T-cell (primary cell): ENCODE measurements around the gene HBG2. TPM values are rescaled to one million over a fixed set of nuclear protein-coding genes. Genes with fewer than 3 reads are reported as not detected.

Experiments used
- ATAC-seq, 4 experiments: fragments of 200-7000 bp in 3 of 4; fragments of 150-1000 bp in 1 of 4; cut with Tn5 transposase; replicated peaks in 1 of 4; 1 replicate in 3 of 4; 2 replicates in 1 of 4; pipeline ENCODE4 v1.10.0; 2021; ENCODE audit warnings: moderate library complexity in 3 of 4, mild to moderate bottlenecking in 2 of 4, moderate number of reproducible peaks in 1 of 4
- CTCF ChIA-PET, 2 donors: fragments of 300-600 bp; sonication (Branson Sonifier 250); formaldehyde crosslinking; loops; one replicate each; lab custom pipeline; 2022; ENCODE audit warnings: antibody characterized with exemption in 2 of 2; lab: Charles Lee
- POLR2A ChIA-PET, 2 donors: fragments of 300-600 bp; sonication (Branson Sonifier 250); formaldehyde crosslinking; loops; one replicate each; lab custom pipeline; 2022; ENCODE audit warnings: antibody characterized with exemption in 2 of 2; lab: Charles Lee
- DNase-seq, 35 experiments: peaks; one replicate each; pipeline versions ENCODE4 v3.0.0 to v3.0.0-alpha.2; 2013 to 2023
- H3K27ac ChIP-seq: one replicate; pipeline ENCODE4 v1.5.1; 2013; ENCODE audit warnings: low read length
- H3K27me3 ChIP-seq, 2 experiments: replicated peaks in 1 of 2; 1 replicate in 1 of 2; 2 replicates in 1 of 2; pipeline versions ENCODE4 v1.6.1 to v1.7.0; 2013; ENCODE audit warnings: low read length in 1 of 2, mixed read lengths in 1 of 2; ENCODE audit not compliant: control insufficient read depth in 2 of 2, insufficient read depth in 2 of 2; ENCODE audit errors: extremely low read depth in 1 of 2
- H3K36me3 ChIP-seq, 2 donors: 1 replicate in 1 of 2; 2 replicates in 1 of 2; pipeline versions ENCODE4 v1.6.1 to v1.7.0; 2013; ENCODE audit warnings: low read length in 1 of 2; ENCODE audit not compliant: control insufficient read depth in 2 of 2, insufficient read depth in 1 of 2; ENCODE audit errors: extremely low read depth in 1 of 2
- H3K4me1 ChIP-seq, 2 experiments: 1 replicate in 1 of 2; 2 replicates in 1 of 2; pipeline versions ENCODE4 v1.6.1 to v1.7.0; 2013; ENCODE audit warnings: low read length in 2 of 2, mixed read lengths in 1 of 2; ENCODE audit not compliant: insufficient read depth in 2 of 2, control insufficient read depth in 1 of 2; ENCODE audit errors: extremely low read depth in 1 of 2
- H3K4me3 ChIP-seq, 2 donors: 1 replicate in 1 of 2; 2 replicates in 1 of 2; pipeline versions ENCODE4 v1.5.1 to v1.7.0; 2013; ENCODE audit warnings: mild to moderate bottlenecking in 2 of 2, low read length in 1 of 2, moderate library complexity in 1 of 2; ENCODE audit not compliant: control insufficient read depth in 1 of 2; ENCODE audit errors: extremely low read depth in 1 of 2
- H3K9me3 ChIP-seq: 2 replicates; pipeline ENCODE4 v1.7.0; 2013
- H3K27ac Mint-ChIP-seq, 2 donors: one replicate each; pipeline ENCODE4 v1.8.0; 2020 to 2021; ENCODE audit warnings: mild to moderate bottlenecking in 2 of 2, mixed read lengths in 2 of 2
- H3K27me3 Mint-ChIP-seq, 2 donors: one replicate each; pipeline ENCODE4 v1.8.0; 2021 to 2022; ENCODE audit warnings: mixed read lengths in 2 of 2
- H3K36me3 Mint-ChIP-seq: one replicate; pipeline ENCODE4 v1.8.0; 2021; ENCODE audit warnings: mixed read lengths
- H3K4me1 Mint-ChIP-seq, 3 donors: one replicate each; pipeline ENCODE4 v1.8.0; 2020 to 2022; ENCODE audit warnings: mixed read lengths in 3 of 3, mild to moderate bottlenecking in 1 of 3
- H3K4me3 Mint-ChIP-seq, 3 donors: one replicate each; pipeline ENCODE4 v1.8.0; 2020 to 2022; ENCODE audit warnings: mild to moderate bottlenecking in 3 of 3, mixed read lengths in 3 of 3, moderate library complexity in 3 of 3
- H3K9me3 Mint-ChIP-seq, 3 donors: one replicate each; pipeline ENCODE4 v1.8.0; 2020 to 2022; ENCODE audit warnings: mixed read lengths in 3 of 3
- WGBS: methylation state at CpG from one replicate; pipeline ENCODE4 v1.1.5; 2013; ENCODE audit warnings: missing lambda C conversion rate; ENCODE audit not compliant: insufficient coverage; 5-methylcytosine and 5-hydroxymethylcytosine counted together
- total RNA-seq, 35 experiments: library from RNA in 6 of 35; stranded (reverse) in 6 of 35; fragments of 120-200 nt in 1 of 35; gene quantifications; one replicate each; pipeline versions ENCODE4 v1.2.1 to v1.2.4 and lab custom pipeline; 2013 to 2026

Gene HBG2
- total RNA-seq, 5 donors from 2014 or later (not counting 1 experiment from before 2014, with no cell fraction given), result 5.8 to 13.4 (median 8.2) TPM; not detected in 2

GRCh38 chr11:5283882-5284281, 29.3 kb upstream of the HBG2 start:
- Histone ChIP-seq H3K27me3 (no peaks in the 10 kb centered on the region), H3K9me3 (no peaks in the 10 kb centered on the region), H3K4me1 (no peaks in the 10 kb centered on the region), H3K27ac (no peak overlapping the region), H3K4me3 (no peak overlapping the region), H3K36me3 (no peaks in the 10 kb centered on the region)
- 33% methylated on average over 1 of the region's 1 CpG for WGBS
- CTCF ChIA-PET, result no interaction called here
- POLR2A ChIA-PET, result no interaction called here
- Mint-ChIP-seq H3K4me3 (no peak overlapping the region), H3K9me3 (no peaks in the 10 kb centered on the region), H3K36me3 (no peaks in the 10 kb centered on the region), H3K27me3 (peaks cover 1 to 4% of the 10 kb centered on the region in 2 donors), H3K4me1 (no peaks in the 10 kb centered on the region), H3K27ac (no peak overlapping the region)
- DNase-seq (no peak), ATAC-seq (no peak)

DNA sequence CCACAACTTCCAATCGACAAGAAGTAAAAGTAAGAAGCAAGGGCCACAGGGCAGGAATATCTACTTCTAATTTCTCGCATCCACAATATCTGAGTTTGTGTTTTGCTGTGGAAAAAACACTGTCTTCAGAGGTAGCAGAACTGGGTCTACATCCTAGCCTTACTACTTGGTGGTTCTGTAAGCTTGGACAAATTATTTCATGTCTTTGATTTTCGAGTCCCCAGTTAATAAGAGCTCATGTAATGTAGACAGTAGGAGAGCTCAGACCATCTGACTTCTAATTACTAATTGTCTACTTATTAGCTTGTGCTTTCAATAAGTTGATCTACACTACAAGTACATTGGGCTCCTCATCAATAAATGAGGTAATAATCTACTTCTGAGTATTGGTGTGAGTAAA, 28.5 kb upstream of the HBG2 start:
- POLR2A ChIA-PET, result no interaction called here
- ATAC-seq (no peak), DNase-seq (no peak)
- WGBS, result no CpG with 5 or more reads among the region's 3 CpGs
- no peaks in the 10 kb centered on the region for H3K27me3 ChIP-seq
- no peaks in the 10 kb centered on the region for H3K36me3 Mint-ChIP-seq
- no peaks in the 10 kb centered on the region for H3K36me3 ChIP-seq
- H3K4me3 ChIP-seq, result no peak overlapping the region
- no peaks in the 10 kb centered on the region for H3K9me3 ChIP-seq
- no peak overlapping the region for H3K27ac Mint-ChIP-seq
- H3K27ac ChIP-seq, result no peak overlapping the region
- CTCF ChIA-PET, result interaction anchor here in 1 of 2 donors (0.5 kb wide), 1 partner anchor 50 kb away, joined by 3 read pairs; no protein-coding TSS in a partner anchor
- no peaks in the 10 kb centered on the region for H3K4me1 ChIP-seq
- H3K9me3 Mint-ChIP-seq, result no peaks in the 10 kb centered on the region
- H3K27me3 Mint-ChIP-seq, result peaks cover 1 to 4% of the 10 kb centered on the region in 2 donors
- no peak overlapping the region for H3K4me3 Mint-ChIP-seq
- no peaks in the 10 kb centered on the region for H3K4me1 Mint-ChIP-seq

DNA sequence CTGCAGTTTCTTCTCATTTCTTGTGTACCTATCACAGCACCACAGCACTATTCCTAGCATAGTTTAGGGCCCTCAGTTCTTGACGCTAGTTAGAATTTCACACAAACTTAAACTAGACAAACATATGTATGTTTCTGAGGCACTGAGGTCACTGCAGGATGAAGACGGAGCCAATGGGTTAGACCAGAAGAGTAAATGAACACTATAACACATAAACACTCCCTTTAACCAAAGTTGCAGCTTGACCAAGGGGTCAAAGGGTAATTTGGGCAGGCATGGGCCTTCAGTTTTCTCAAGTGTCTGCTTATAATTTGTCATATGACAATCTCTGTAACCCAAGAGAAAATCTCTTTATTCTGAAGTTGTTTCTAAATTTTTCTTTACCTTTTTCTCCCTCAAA, 28.0 kb upstream of the HBG2 start:
- H3K4me1 ChIP-seq, result no peaks in the 10 kb centered on the region
- no peak for DNase-seq
- no peak overlapping the region for H3K4me3 ChIP-seq
- Mint-ChIP-seq H3K4me3 (no peak overlapping the region), H3K9me3 (no peaks in the 10 kb centered on the region), H3K27ac (no peak overlapping the region), H3K4me1 (no peaks in the 10 kb centered on the region), H3K27me3 (peaks cover 1 to 4% of the 10 kb centered on the region in 2 donors), H3K36me3 (no peaks in the 10 kb centered on the region)
- no peaks in the 10 kb centered on the region for H3K36me3 ChIP-seq
- ChIA-PET POLR2A (no interaction called here), CTCF (interaction anchor here in 1 of 2 donors (0.5 kb wide), 1 partner anchor 50 kb away, joined by 3 read pairs; no protein-coding TSS in a partner anchor)
- no CpG with 5 or more reads among the region's 2 CpGs for WGBS
- no peak for ATAC-seq
- H3K9me3 ChIP-seq, result no peaks in the 10 kb centered on the region
- no peaks in the 10 kb centered on the region for H3K27me3 ChIP-seq
- no peak overlapping the region for H3K27ac ChIP-seq

GRCh38 chr11:5281596-5281995, 27.0 kb upstream of the HBG2 start:
- ATAC-seq (no peak), DNase-seq (no peak)
- Histone ChIP-seq H3K4me1 (no peaks in the 10 kb centered on the region), H3K27ac (no peak overlapping the region), H3K36me3 (no peaks in the 10 kb centered on the region), H3K9me3 (no peaks in the 10 kb centered on the region), H3K27me3 (no peaks in the 10 kb centered on the region), H3K4me3 (no peak overlapping the region)
- Mint-ChIP-seq H3K36me3 (no peaks in the 10 kb centered on the region), H3K27me3 (peaks cover 1 to 4% of the 10 kb centered on the region in 2 donors), H3K9me3 (no peaks in the 10 kb centered on the region), H3K4me3 (no peak overlapping the region), H3K4me1 (no peaks in the 10 kb centered on the region), H3K27ac (no peak overlapping the region)
- ChIA-PET POLR2A (no interaction called here), CTCF (no interaction called here)

GRCh38 chr11:5280582-5281102, 26.1 kb upstream of the HBG2 start:
- H3K27me3 Mint-ChIP-seq, result peaks cover 1 to 4% of the 10 kb centered on the region in 2 donors
- DNase-seq (peak in 2 of 35 experiments; percentile 6 to 58), ATAC-seq (no peak)
- no peaks in the 10 kb centered on the region for H3K9me3 Mint-ChIP-seq
- CTCF ChIA-PET, result no interaction called here
- H3K4me1 ChIP-seq, result no peaks in the 10 kb centered on the region
- POLR2A ChIA-PET, result no interaction called here
- no peak overlapping the region for H3K4me3 ChIP-seq
- H3K27ac Mint-ChIP-seq, result no peak overlapping the region
- no peaks in the 10 kb centered on the region for H3K36me3 ChIP-seq
- no peak overlapping the region for H3K27ac ChIP-seq
- no peaks in the 10 kb centered on the region for H3K9me3 ChIP-seq
- H3K4me1 Mint-ChIP-seq, result no peaks in the 10 kb centered on the region
- H3K27me3 ChIP-seq, result no peaks in the 10 kb centered on the region
- 33% methylated on average over 2 of the region's 3 CpGs for WGBS
- H3K36me3 Mint-ChIP-seq, result no peaks in the 10 kb centered on the region
- no peak overlapping the region for H3K4me3 Mint-ChIP-seq

GRCh38 chr11:5279471-5280090, 25.0 kb upstream of the HBG2 start:
- ATAC-seq (no peak), DNase-seq (no peak)
- ChIA-PET CTCF (no interaction called here), POLR2A (no interaction called here)
- no peaks in the 10 kb centered on the region for H3K4me1 ChIP-seq
- H3K27ac ChIP-seq, result no peak overlapping the region
- H3K27me3 ChIP-seq, result no peaks in the 10 kb centered on the region
- H3K4me3 ChIP-seq, result no peak overlapping the region
- Mint-ChIP-seq H3K9me3 (no peaks in the 10 kb centered on the region), H3K4me3 (no peak overlapping the region), H3K27ac (no peak overlapping the region), H3K27me3 (peaks cover 0 to 4% of the 10 kb centered on the region in 2 donors), H3K36me3 (no peaks in the 10 kb centered on the region), H3K4me1 (no peaks in the 10 kb centered on the region)
- 79% methylated on average over 3 of the region's 4 CpGs for whole genome bisulfite sequencing
- H3K36me3 ChIP-seq, result no peaks in the 10 kb centered on the region
- no peaks in the 10 kb centered on the region for H3K9me3 ChIP-seq
